ENCODE data around the gene CDHR5.

Gene CDHR5

GRCh38 chr11:660681-661444 is 36.1 kb upstream of the CDHR5 start:
- H3K4me3 ChIP-seq (replicated peaks; ENCODE audit: low read depth, low read length): no peak overlapping the region
- DNase-seq (ENCODE audit: low read depth): no peak
- no peak for TF ChIP-seq CTCF (IDR thresholded peaks at IDR 0.05; ENCODE audit: low read length, missing control alignments)

- H3K4me3 ChIP-seq (replicated peaks; ENCODE audit: low read depth, low read length): no peak overlapping the region
- no peak for TF ChIP-seq CTCF (IDR thresholded peaks at IDR 0.05; ENCODE audit: low read length, missing control alignments)
- no peak for DNase-seq (ENCODE audit: low read depth)
Observed at GRCh38 chr11:660281-660680, 35.5 kb upstream of the CDHR5 start.

GRCh38 chr11:659532-660085 is 34.9 kb upstream of the CDHR5 start:
- no peak for DNase-seq (ENCODE audit: low read depth)
- no peak for TF ChIP-seq CTCF (IDR thresholded peaks at IDR 0.05; ENCODE audit: low read length, missing control alignments)
- H3K4me3 ChIP-seq (replicated peaks; ENCODE audit: low read depth, low read length): no peak overlapping the region

- H3K4me3 ChIP-seq (replicated peaks; ENCODE audit: low read depth, low read length): no peak overlapping the region
- DNase-seq (ENCODE audit: low read depth): no peak
- TF ChIP-seq CTCF (IDR thresholded peaks at IDR 0.05; ENCODE audit: low read length, missing control alignments): no peak
Observed at GRCh38 chr11:657691-658126, 33.0 kb upstream of the CDHR5 start.

- TF ChIP-seq CTCF (IDR thresholded peaks at IDR 0.05; ENCODE audit: low read length, missing control alignments): no peak
- DNase-seq (ENCODE audit: low read depth): no peak
- H3K4me3 ChIP-seq (replicated peaks; ENCODE audit: low read depth, low read length): no peak overlapping the region
Observed at GRCh38 chr11:656866-657265, 32.1 kb upstream of the CDHR5 start.

- no peak overlapping the region for H3K4me3 ChIP-seq (replicated peaks; ENCODE audit: low read depth, low read length)
- TF ChIP-seq CTCF (IDR thresholded peaks at IDR 0.05; ENCODE audit: low read length, missing control alignments): no peak
- no peak for DNase-seq (ENCODE audit: low read depth)
Observed at GRCh38 chr11:656426-656825, 31.7 kb upstream of the CDHR5 start.
